ENCODE measurements around the gene SYT5. TPM values are rescaled to one million over a fixed set of nuclear protein-coding genes. Genes with fewer than 3 reads are reported as not detected.

The SYT5 gene
- total and polyA plus RNA-seq, 12 donors = under 0.01 to 1.1 TPM; not detected in 10

- H3K27ac ChIP-seq = peak overlapping the region; percentile 47 to 100 (median 90)
These were observed 21.0 kb downstream of the SYT5 start for GRCh38 chr19:55158848-55159749.

GRCh38 chr19:55158423-55158822, 21.7 kb downstream of the SYT5 start:
- H3K4me3 ChIP-seq = peak overlapping the region in 4 of 10 donors; percentile 3 to 71 (median 20)
- H3K9me3 ChIP-seq = no peaks in the 10 kb centered on the region
- peaks cover 0 to 48% (median 0%) of the 10 kb centered on the region in 9 donors for H3K36me3 ChIP-seq
- ATAC-seq = peak in 4 of 8 donors; percentile 0 to 4 (median 2)
- TF ChIP-seq, protein P1, sequence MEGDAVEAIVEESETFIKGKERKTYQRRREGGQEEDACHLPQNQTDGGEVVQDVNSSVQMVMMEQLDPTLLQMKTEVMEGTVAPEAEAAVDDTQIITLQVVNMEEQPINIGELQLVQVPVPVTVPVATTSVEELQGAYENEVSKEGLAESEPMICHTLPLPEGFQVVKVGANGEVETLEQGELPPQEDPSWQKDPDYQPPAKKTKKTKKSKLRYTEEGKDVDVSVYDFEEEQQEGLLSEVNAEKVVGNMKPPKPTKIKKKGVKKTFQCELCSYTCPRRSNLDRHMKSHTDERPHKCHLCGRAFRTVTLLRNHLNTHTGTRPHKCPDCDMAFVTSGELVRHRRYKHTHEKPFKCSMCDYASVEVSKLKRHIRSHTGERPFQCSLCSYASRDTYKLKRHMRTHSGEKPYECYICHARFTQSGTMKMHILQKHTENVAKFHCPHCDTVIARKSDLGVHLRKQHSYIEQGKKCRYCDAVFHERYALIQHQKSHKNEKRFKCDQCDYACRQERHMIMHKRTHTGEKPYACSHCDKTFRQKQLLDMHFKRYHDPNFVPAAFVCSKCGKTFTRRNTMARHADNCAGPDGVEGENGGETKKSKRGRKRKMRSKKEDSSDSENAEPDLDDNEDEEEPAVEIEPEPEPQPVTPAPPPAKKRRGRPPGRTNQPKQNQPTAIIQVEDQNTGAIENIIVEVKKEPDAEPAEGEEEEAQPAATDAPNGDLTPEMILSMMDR (IDR thresholded peaks at IDR 0.05) = no peak
- H3K27ac ChIP-seq = peak overlapping the region; percentile 47 to 100 (median 90)
- WGBS, 2 donors = 32 to 44% methylated on average over 4 of the region's 4 CpGs
- peaks cover 0 to 68% (median 49%) of the 10 kb centered on the region in 7 donors for H3K27me3 ChIP-seq
- intact Hi-C loops (cut with DNase I) = no loop called here
- no peak for DNase-seq
- H3K4me1 ChIP-seq = peaks cover 0 to 41% (median 15%) of the 10 kb centered on the region in 9 donors

More at GRCh38 chr19:55158848-55159749, 21.0 kb downstream of the SYT5 start:
- H3K9me3 ChIP-seq = no peaks in the 10 kb centered on the region
- intact Hi-C loops (cut with DNase I) = no loop called here
- TF ChIP-seq, protein P1 (IDR thresholded peaks at IDR 0.05) = no peak
- peak overlapping the region in 8 of 10 donors; percentile 24 to 71 (median 52) for H3K4me3 ChIP-seq
- peak; percentile 52 to 77 (median 70) for ATAC-seq
- peaks cover 0 to 72% (median 50%) of the 10 kb centered on the region in 7 donors for H3K27me3 ChIP-seq
- DNase-seq = peak; percentile 84 to 87
- 25 to 30% methylated on average over 17 to 18 of the region's 18 CpGs for WGBS, 2 donors
- H3K4me1 ChIP-seq = peaks cover 0 to 41% (median 15%) of the 10 kb centered on the region in 9 donors
- peaks cover 0 to 46% (median 0%) of the 10 kb centered on the region in 9 donors for H3K36me3 ChIP-seq

GRCh38 chr19:55157064-55157908, 22.8 kb downstream of the SYT5 start, which contains the start of gene TNNI3:
Gene TNNI3, minus strand, starts transcription at chr19:55157732. Its CDS starts 143 bp downstream, at chr19:55157589.
- peak; percentile 32 to 70 (median 60) for ATAC-seq
- H3K4me3 ChIP-seq = peak within 1 kb of the TSS; percentile 26 to 78 (median 64)
- H3K36me3 ChIP-seq = peaks cover 0 to 56% (median 0%) of the 10 kb centered on the region in 9 donors
- peaks cover 0 to 58% (median 41%) of the 10 kb centered on the region in 7 donors for H3K27me3 ChIP-seq
- DNase-seq = peak; percentile 66 to 74
- H3K9me3 ChIP-seq = no peaks in the 10 kb centered on the region
- 16 to 25% methylated on average over 39 of the region's 39 CpGs for WGBS, 2 donors
- peaks cover 0 to 42% (median 15%) of the 10 kb centered on the region in 9 donors for H3K4me1 ChIP-seq
- intact Hi-C loops (cut with DNase I) = no loop called here
- TF ChIP-seq, protein P1 (IDR thresholded peaks at IDR 0.05) = no peak
- peak within 1 kb of the TSS; percentile 68 to 100 (median 92) for H3K27ac ChIP-seq
